ENCODE measurements around the gene CLDN17.

CLDN17 gene

DNA sequence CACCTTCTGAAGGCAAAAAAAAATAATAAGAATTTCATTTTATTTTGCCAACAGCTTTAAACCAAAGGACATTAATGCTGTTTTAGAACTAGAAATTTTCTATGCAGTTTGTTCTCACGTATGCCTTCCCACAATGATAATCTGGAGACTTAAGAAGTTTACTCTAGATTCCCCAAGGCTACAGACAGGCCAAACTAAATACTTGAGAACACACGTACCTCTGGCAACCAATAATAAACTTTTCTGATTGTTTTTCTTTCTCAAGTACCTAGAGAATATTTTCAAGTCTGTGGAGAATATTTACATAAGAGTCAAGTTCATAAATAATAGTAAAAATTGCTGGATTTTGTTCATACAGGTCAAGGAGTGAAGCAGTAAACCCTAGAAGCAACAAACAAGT lies 33.4 kb upstream of the CLDN17 start:
- in situ Hi-C loops (cut with MboI; ENCODE audit: low pct_unique_long_range_greater_than_20kb, low sequenced_read_pairs, unreplicated experiment): no loop called here
- TF ChIP-seq, protein P1, sequence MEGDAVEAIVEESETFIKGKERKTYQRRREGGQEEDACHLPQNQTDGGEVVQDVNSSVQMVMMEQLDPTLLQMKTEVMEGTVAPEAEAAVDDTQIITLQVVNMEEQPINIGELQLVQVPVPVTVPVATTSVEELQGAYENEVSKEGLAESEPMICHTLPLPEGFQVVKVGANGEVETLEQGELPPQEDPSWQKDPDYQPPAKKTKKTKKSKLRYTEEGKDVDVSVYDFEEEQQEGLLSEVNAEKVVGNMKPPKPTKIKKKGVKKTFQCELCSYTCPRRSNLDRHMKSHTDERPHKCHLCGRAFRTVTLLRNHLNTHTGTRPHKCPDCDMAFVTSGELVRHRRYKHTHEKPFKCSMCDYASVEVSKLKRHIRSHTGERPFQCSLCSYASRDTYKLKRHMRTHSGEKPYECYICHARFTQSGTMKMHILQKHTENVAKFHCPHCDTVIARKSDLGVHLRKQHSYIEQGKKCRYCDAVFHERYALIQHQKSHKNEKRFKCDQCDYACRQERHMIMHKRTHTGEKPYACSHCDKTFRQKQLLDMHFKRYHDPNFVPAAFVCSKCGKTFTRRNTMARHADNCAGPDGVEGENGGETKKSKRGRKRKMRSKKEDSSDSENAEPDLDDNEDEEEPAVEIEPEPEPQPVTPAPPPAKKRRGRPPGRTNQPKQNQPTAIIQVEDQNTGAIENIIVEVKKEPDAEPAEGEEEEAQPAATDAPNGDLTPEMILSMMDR (IDR thresholded peaks at IDR 0.05; ENCODE audit: extremely low read depth, insufficient read depth, missing control alignments): no peak
- no peak for DNase-seq (ENCODE audit: low spot score)

DNA sequence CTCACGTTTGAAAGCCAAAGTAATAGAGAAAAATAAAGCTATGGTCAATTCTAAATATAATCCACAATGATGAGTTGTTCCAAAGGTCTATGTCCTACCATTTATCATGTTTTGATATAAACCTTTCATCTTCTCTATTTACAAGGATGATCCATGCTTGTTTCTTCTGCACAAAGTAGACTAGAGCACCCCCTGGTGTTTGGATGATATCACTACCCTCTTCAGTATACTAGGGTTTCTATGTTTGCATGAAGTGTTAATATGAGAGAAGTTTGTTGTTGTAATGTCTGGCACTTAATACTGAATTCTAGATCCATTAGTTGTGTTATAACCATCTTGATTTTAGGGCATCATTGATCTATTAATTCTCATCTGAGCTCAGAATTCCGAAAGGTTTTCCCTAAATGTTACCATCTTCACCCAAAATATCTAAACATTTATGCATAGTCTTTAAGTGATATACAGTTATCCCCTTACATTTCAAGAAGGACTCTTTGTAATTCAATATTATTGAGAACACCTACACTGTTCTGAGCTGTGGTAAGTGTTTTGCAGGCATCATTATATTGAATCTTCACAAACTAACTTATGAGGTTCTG lies 28.2 kb upstream of the CLDN17 start:
- in situ Hi-C loops (cut with MboI; ENCODE audit: low pct_unique_long_range_greater_than_20kb, low sequenced_read_pairs, unreplicated experiment): no loop called here
- TF ChIP-seq, protein P1 (IDR thresholded peaks at IDR 0.05; ENCODE audit: extremely low read depth, insufficient read depth, missing control alignments): peak; percentile 23
- DNase-seq (ENCODE audit: low spot score): no peak

DNA sequence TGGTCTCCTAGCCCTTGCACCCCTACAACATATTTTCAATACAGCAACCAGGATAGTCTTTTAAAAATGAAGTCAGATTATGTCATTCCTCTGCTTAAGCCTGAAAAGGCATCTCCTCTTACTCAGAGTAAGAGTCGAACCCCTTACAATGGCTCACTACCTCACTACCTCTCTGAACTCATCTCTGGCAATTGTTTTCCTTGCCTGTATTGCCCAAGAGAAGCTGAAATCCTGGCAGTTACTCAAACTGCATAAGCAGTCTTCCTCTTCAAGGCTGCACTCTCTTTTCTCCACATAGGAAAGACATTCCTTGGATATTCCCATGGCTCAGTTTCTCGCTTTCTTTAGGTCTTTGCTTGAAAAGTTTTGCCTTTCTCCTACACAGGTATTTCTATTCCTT lies 26.6 kb upstream of the CLDN17 start:
- in situ Hi-C loops (cut with MboI; ENCODE audit: low pct_unique_long_range_greater_than_20kb, low sequenced_read_pairs, unreplicated experiment): no loop called here
- TF ChIP-seq, protein P1 (IDR thresholded peaks at IDR 0.05; ENCODE audit: extremely low read depth, insufficient read depth, missing control alignments): no peak

DNA sequence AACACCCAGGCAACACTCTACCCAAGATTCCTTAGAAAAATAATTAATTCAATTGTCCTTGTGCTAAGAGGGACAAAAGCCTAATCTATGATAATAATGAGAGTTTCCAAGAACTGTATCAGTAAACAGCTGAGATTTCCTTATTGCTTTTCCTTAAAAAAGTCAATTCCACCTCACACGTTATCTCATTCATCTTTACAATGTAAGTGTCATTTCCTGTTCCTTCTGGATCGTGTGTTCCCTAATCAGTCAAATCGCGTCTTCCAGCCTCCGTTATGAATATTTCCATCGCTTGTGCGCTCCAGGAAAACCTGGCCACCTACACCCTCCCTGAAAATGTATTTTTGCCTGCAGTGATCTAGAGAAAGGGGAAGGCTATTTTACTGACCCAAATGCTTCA lies 23.9 kb upstream of the CLDN17 start:
- no peak for DNase-seq (ENCODE audit: low spot score)

More for the DNA sequence above, 26.6 kb upstream of the CLDN17 start:
- no peak for DNase-seq (ENCODE audit: low spot score)

DNA sequence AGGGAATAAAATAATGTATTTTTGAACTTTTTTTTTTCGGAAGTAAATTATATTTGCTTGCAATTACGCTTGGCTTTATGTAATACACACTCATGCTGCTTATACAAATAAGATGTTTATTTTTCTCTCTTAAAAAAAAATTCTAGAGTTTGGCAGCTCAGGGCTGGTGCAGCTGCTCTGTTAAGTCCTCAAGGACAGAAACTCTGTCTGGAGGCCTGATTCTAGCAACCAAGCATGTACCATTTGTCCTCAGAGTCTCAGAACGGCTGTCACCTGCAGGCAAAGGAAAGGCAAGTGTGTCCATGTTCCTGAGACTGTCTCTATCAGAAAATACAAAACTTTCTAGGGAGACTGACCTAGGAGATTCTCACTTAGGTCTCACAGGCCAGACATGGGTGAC lies 23.2 kb upstream of the CLDN17 start:
- TF ChIP-seq, protein P1 (IDR thresholded peaks at IDR 0.05; ENCODE audit: extremely low read depth, insufficient read depth, missing control alignments): no peak
- in situ Hi-C loops (cut with MboI; ENCODE audit: low pct_unique_long_range_greater_than_20kb, low sequenced_read_pairs, unreplicated experiment): no loop called here
- no peak for DNase-seq (ENCODE audit: low spot score)

More for the DNA sequence above, 23.9 kb upstream of the CLDN17 start:
- TF ChIP-seq, protein P1 (IDR thresholded peaks at IDR 0.05; ENCODE audit: extremely low read depth, insufficient read depth, missing control alignments): no peak
- in situ Hi-C loops (cut with MboI; ENCODE audit: low pct_unique_long_range_greater_than_20kb, low sequenced_read_pairs, unreplicated experiment): no loop called here

DNA sequence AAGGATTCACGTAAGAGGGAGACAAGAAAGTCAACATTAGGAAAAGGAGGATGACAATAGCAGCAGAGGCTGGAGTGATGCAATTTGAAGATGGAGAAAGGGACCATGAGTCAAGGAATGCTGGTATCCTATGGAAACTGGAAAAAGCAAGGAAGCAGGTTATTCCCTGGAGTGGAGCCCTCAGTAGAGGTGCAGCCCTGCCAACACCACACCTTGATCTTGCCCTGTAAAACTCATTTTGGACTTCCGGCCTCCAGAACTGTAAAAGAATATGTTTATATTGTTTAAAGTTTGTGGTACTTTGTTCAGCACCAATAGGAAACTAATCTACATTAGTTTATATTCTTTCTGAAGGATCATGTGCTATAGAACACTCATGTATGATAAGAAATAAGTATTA lies 19.6 kb upstream of the CLDN17 start:
- TF ChIP-seq, protein P1 (IDR thresholded peaks at IDR 0.05; ENCODE audit: extremely low read depth, insufficient read depth, missing control alignments): no peak
- in situ Hi-C loops (cut with MboI; ENCODE audit: low pct_unique_long_range_greater_than_20kb, low sequenced_read_pairs, unreplicated experiment): no loop called here
- DNase-seq (ENCODE audit: low spot score): no peak

All from GM13977 (cell line).